Glutamatergic neuron (in vitro differentiated cells): ENCODE data around the gene IMMP2L. TPM values are rescaled to one million over a fixed set of nuclear protein-coding genes. Genes with fewer than 3 reads are reported as not detected.

Source experiments
- DNase-seq: peaks from one replicate; pipeline ENCODE4 v3.0.0; 2022
- H3K27ac Mint-ChIP-seq: one replicate; pipeline ENCODE4 v1.8.0; 2020; ENCODE audit warnings: mild to moderate bottlenecking, mixed read lengths, inconsistent platforms; ENCODE audit not compliant: unreplicated experiment
- H3K27me3 Mint-ChIP-seq: one replicate; pipeline ENCODE4 v1.8.0; 2020; ENCODE audit warnings: mild to moderate bottlenecking, moderate library complexity, mixed read lengths, inconsistent platforms; ENCODE audit not compliant: unreplicated experiment
- H3K36me3 Mint-ChIP-seq: one replicate; pipeline ENCODE4 v1.8.0; 2020; ENCODE audit warnings: mild to moderate bottlenecking, mixed read lengths, inconsistent platforms; ENCODE audit not compliant: unreplicated experiment
- H3K4me1 Mint-ChIP-seq: one replicate; pipeline ENCODE4 v1.8.0; 2020; ENCODE audit warnings: mild to moderate bottlenecking, low read depth, mixed read lengths, inconsistent platforms; ENCODE audit not compliant: unreplicated experiment
- H3K4me3 Mint-ChIP-seq: one replicate; pipeline ENCODE4 v1.8.0; 2020; ENCODE audit warnings: mild to moderate bottlenecking, mixed read lengths, inconsistent platforms; ENCODE audit not compliant: unreplicated experiment
- H3K9me3 Mint-ChIP-seq: one replicate; pipeline ENCODE4 v1.8.0; 2020; ENCODE audit warnings: mild to moderate bottlenecking, moderate library complexity, mixed read lengths, inconsistent platforms; ENCODE audit not compliant: unreplicated experiment
- total RNA-seq: library from RNA; stranded (reverse); fragmentation: NEBNext Ultra II Directional; extraction: Animal tissue kit (Norgen Biotek cat#: 25700); gene quantifications from one replicate; pipeline ENCODE4 v1.2.1, GENCODE V29; 2021; ENCODE audit not compliant: unreplicated experiment
- TF ChIP-seq, protein P1 (sequence below): fragments of 200-600 bp; sonication (generic); IDR thresholded peaks from one replicate; pipeline ENCODE4 v1.5.0; 2021; ENCODE audit not compliant: partially characterized antibody, unreplicated experiment

The IMMP2L gene
- total RNA-seq, 1 donor from 2014 or later: 9.6 TPM

DNA sequence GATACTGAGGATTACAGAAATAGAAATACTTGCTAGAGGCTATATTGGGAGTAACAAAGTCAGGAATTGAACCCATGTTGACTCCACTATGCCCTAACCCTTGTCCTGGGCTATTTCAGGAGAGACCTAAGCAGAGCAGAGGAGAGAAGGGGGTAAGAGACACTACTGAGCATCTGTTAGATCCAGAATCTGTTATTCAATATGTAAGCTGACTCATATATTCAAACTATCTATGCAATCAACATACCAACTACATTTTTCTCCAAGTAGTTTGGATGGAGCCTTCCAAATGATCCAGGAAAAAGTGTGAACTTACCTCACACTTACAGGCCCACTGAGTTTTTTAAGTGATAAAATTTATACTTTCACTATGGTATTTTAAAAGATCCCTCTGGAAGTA, 216.1 kb downstream of the IMMP2L start:
- Mint-ChIP-seq H3K27ac (no peak overlapping the region), H3K4me1 (no peaks in the 10 kb centered on the region), H3K9me3 (peaks cover 5% of the 10 kb centered on the region), H3K4me3 (no peak overlapping the region), H3K36me3 (peaks cover 4% of the 10 kb centered on the region), H3K27me3 (no peaks in the 10 kb centered on the region)
- DNase-seq: no peak
- TF ChIP-seq, protein P1, sequence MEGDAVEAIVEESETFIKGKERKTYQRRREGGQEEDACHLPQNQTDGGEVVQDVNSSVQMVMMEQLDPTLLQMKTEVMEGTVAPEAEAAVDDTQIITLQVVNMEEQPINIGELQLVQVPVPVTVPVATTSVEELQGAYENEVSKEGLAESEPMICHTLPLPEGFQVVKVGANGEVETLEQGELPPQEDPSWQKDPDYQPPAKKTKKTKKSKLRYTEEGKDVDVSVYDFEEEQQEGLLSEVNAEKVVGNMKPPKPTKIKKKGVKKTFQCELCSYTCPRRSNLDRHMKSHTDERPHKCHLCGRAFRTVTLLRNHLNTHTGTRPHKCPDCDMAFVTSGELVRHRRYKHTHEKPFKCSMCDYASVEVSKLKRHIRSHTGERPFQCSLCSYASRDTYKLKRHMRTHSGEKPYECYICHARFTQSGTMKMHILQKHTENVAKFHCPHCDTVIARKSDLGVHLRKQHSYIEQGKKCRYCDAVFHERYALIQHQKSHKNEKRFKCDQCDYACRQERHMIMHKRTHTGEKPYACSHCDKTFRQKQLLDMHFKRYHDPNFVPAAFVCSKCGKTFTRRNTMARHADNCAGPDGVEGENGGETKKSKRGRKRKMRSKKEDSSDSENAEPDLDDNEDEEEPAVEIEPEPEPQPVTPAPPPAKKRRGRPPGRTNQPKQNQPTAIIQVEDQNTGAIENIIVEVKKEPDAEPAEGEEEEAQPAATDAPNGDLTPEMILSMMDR: no peak

DNA sequence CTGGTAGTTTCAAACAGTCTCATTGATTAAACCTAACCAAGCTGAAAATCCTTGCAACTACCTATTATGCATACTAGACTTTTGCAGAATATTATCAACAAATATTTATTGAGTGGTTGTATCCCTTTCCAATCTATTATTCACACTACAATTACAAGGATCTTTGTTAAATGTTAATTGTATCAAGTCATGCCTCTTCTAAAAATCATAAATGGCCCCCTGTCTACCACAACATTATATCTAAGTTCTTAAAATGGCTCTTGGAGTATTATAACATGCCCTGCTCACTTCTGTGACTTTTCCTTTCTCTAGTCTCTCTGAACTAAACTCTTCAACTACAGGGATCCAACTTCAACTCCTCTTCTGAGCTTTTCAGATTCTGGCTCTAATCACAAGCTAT, 219.3 kb downstream of the IMMP2L start:
- H3K36me3 Mint-ChIP-seq: peaks cover 4% of the 10 kb centered on the region
- TF ChIP-seq, protein P1: no peak
- peaks cover 5% of the 10 kb centered on the region for H3K9me3 Mint-ChIP-seq
- H3K4me3 Mint-ChIP-seq: no peak overlapping the region
- H3K27me3 Mint-ChIP-seq: no peaks in the 10 kb centered on the region
- DNase-seq: no peak
- no peaks in the 10 kb centered on the region for H3K4me1 Mint-ChIP-seq
- H3K27ac Mint-ChIP-seq: no peak overlapping the region

DNA sequence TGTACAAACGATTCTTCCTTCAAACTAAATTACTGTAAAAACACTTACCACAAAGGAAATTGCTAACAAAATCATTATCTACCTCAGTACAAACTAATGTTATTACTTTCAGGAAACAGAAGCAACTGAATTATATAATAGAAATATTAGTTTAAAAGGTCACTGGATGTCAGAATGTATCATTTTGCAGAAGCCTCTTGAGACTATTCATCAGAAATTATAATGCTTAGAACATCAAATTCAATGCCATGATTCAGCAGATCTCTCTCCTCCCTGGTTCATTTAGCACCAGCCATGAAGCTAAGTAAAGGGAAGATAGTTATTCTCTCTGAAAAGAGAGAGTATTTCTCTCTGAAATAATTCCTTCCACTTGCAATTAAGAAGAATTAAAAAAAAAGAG, 223.3 kb downstream of the IMMP2L start:
- DNase-seq: no peak

DNA sequence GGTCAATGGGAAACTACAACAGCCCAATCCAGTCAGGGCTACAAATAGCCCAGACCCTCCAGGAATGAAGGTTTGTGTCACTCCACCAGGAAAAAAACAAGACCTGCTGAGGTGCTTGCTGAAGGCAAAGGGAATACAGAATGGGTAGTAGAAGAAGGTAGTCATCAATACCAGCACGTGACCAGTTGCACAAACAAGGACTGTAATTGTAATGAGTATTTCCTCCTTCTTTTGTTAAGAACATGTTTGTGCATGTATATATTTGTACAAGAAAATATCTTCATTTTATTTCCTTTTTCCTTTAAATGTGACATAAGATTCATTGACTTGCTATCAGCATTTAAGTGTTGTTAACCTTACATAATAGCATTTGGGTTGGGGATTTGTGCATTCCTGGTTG, 229.3 kb downstream of the IMMP2L start:
- Mint-ChIP-seq H3K27me3 (no peaks in the 10 kb centered on the region), H3K4me1 (no peaks in the 10 kb centered on the region), H3K4me3 (no peak overlapping the region), H3K36me3 (no peaks in the 10 kb centered on the region), H3K9me3 (no peaks in the 10 kb centered on the region), H3K27ac (no peak overlapping the region)
- no peak for DNase-seq
- TF ChIP-seq, protein P1: no peak

More for the DNA sequence above, 223.3 kb downstream of the IMMP2L start:
- H3K9me3 Mint-ChIP-seq: peaks cover 4% of the 10 kb centered on the region
- TF ChIP-seq, protein P1: no peak
- H3K36me3 Mint-ChIP-seq: peaks cover 4% of the 10 kb centered on the region
- no peak overlapping the region for H3K4me3 Mint-ChIP-seq
- H3K27me3 Mint-ChIP-seq: no peaks in the 10 kb centered on the region
- H3K27ac Mint-ChIP-seq: no peak overlapping the region
- H3K4me1 Mint-ChIP-seq: no peaks in the 10 kb centered on the region

DNA sequence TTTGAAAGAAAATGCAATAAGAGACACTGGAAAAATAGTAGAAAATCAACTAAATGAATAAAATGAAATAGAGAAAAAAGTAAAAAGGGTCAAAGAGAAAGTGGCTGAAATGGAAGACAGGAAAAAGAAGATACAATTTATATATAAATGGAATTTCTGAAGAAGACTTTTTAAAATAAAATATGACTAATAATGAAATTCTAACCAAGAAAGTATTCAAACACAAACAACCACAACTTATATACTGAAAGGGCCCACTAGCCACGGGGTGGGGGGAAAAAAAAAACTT, 232.1 kb downstream of the IMMP2L start:
- Mint-ChIP-seq H3K36me3 (no peaks in the 10 kb centered on the region), H3K4me1 (no peaks in the 10 kb centered on the region), H3K4me3 (no peak overlapping the region), H3K9me3 (no peaks in the 10 kb centered on the region), H3K27ac (no peak overlapping the region), H3K27me3 (no peaks in the 10 kb centered on the region)
- no peak for DNase-seq
- TF ChIP-seq, protein P1: no peak
